HepG2 (cell line): ENCODE measurements around the gene RGS19. TPM values are rescaled to one million over a fixed set of nuclear protein-coding genes. Genes with fewer than 3 reads are reported as not detected.
A peak's percentile ranks its signal among the peaks of the same experiment; 100 is the strongest.

Source experiments
- ATF2 ChIP-seq: sonication (generic); formaldehyde crosslinking; IDR thresholded peaks from 2 replicates; pipeline ENCODE4 v1.4.0; 2020; ENCODE audit warnings: missing genetic modification reagents
- CSRNP1 ChIP-seq: sonication (generic); formaldehyde crosslinking; IDR thresholded peaks from 2 replicates; pipeline ENCODE4 v1.8.1; 2023; ENCODE audit warnings: mild to moderate bottlenecking, missing genetic modification reagents
- EEA1 ChIP-seq: sonication (generic); formaldehyde crosslinking; IDR thresholded peaks from 2 replicates; pipeline ENCODE4 v1.5.1; 2020; ENCODE audit warnings: mild to moderate bottlenecking, missing genetic modification reagents, borderline replicate concordance
- ESRRA ChIP-seq: sonication (generic); formaldehyde crosslinking; IDR thresholded peaks from 2 replicates; pipeline ENCODE4 v1.5.1; 2020; ENCODE audit warnings: mild to moderate bottlenecking, low read depth, missing genetic modification reagents
- ETV6 ChIP-seq: sonication (generic); formaldehyde crosslinking; conservative IDR thresholded peaks from 2 replicates; pipeline ENCODE4 v1.4.0; 2020; ENCODE audit warnings: missing genetic modification reagents
- NFYC ChIP-seq: IDR thresholded peaks from 2 replicates; pipeline ENCODE4 v1.6.1; 2016; ENCODE audit warnings: missing genetic modification reagents, missing compliant biosample characterization
- PAX8 ChIP-seq: sonication (generic); formaldehyde crosslinking; IDR thresholded peaks from 2 replicates; pipeline ENCODE4 v1.8.0; 2022; ENCODE audit warnings: mild to moderate bottlenecking, missing genetic modification reagents, borderline replicate concordance
- POLR2AphosphoS5 ChIP-seq: IDR thresholded peaks from 2 replicates; pipeline ENCODE4 v1.6.1; 2012; ENCODE audit warnings: low read depth, low read length
- REST ChIP-seq, 2 experiments: IDR thresholded peaks; 2 replicates each; pipeline ENCODE4 v1.6.1; 2011 to 2012; ENCODE audit warnings: low read length in 2 of 2, borderline replicate concordance in 1 of 2, low read depth in 1 of 2, mild to moderate bottlenecking in 1 of 2, moderate library complexity in 1 of 2
- SRSF4 ChIP-seq: fragments of 200-400 bp; formaldehyde crosslinking; IDR thresholded peaks from one replicate; pipeline ENCODE4 v1.6.1; 2018; ENCODE audit warnings: mild to moderate bottlenecking, low read depth, low read length, moderate library complexity; ENCODE audit not compliant: poor library complexity, severe bottlenecking
- ZBTB33 ChIP-seq: sonication (generic); formaldehyde crosslinking; IDR thresholded peaks from 2 replicates; pipeline ENCODE4 v1.4.0; 2020; ENCODE audit warnings: missing genetic modification reagents
- ZNF232 ChIP-seq: sonication (generic); formaldehyde crosslinking; IDR thresholded peaks from 2 replicates; pipeline ENCODE4 v1.4.0; 2020; ENCODE audit warnings: missing genetic modification reagents, borderline replicate concordance
- ZNF276 ChIP-seq: sonication (generic); formaldehyde crosslinking; IDR thresholded peaks from 2 replicates; pipeline ENCODE4 v1.4.0; 2020; ENCODE audit warnings: mild to moderate bottlenecking, low read depth, missing genetic modification reagents
- ZNF546 ChIP-seq: sonication (generic); formaldehyde crosslinking; conservative IDR thresholded peaks from 2 replicates; pipeline ENCODE4 v1.8.1; 2023; ENCODE audit warnings: mild to moderate bottlenecking, missing genetic modification reagents
- ZNF691 ChIP-seq: sonication (generic); formaldehyde crosslinking; IDR thresholded peaks from 2 replicates; pipeline ENCODE4 v1.4.0; 2020; ENCODE audit warnings: missing genetic modification reagents, low read depth, mild to moderate bottlenecking, borderline replicate concordance
- ZNF891 ChIP-seq: sonication (generic); formaldehyde crosslinking; IDR thresholded peaks from 2 replicates; pipeline ENCODE4 v1.5.0; 2020; ENCODE audit warnings: mild to moderate bottlenecking, missing genetic modification reagents
- polyA plus RNA-seq, 8 experiments: library from polyadenylated mRNA; depleted of rRNA in 3 of 8; stranded (reverse) in 7 of 8; unstranded in 1 of 8; fragments of >200 nt; fragmentation: Illumina TruSeq in 4 of 8; extraction: Trizol in 4 of 8; gene quantifications; 2 replicates each; pipeline versions ENCODE4 v1.2.1 to v1.2.3, GENCODE V29; 2011 to 2016; ENCODE audit warnings: low read depth in 4 of 8, missing spikeins in 1 of 8, mixed read lengths in 1 of 8; ENCODE audit not compliant: insufficient read depth in 1 of 8
- total RNA-seq, 5 experiments: library from RNA; depleted of rRNA; stranded (reverse); fragments of >200 nt; fragmentation: Illumina TruSeq; extraction: Trizol; gene quantifications; 2 replicates each; pipeline ENCODE4 v1.2.3, GENCODE V29; 2016; ENCODE audit warnings: low read depth in 1 of 5

The RGS19 gene
- total and polyA plus RNA-seq, 2 of the 13 experiments (the other 11 are each of a cell fraction or from before 2014, with no cell fraction given): 10.7 to 11.9 TPM

- TF ChIP-seq REST (IDR thresholded peaks at IDR 0.05; ENCODE audit: borderline replicate concordance in 1 of 2, low read depth in 1 of 2, low read length in 2 of 2) (no peak), EEA1 (CRISPR knock-in tag) (peak; percentile 69; the same call in 1 of the 2 replicates), ZNF546 (0 out of 2 replicates have a peak, but pooled peaks have one; percentile 77), ZNF276 (CRISPR knock-in tag) (peak; percentile 93; the same call in 1 of the 2 replicates), ZNF891 (peak; percentile 99), ESRRA (0 out of 2 replicates have a peak, but pooled peaks have one; percentile 18), ZNF691 (CRISPR knock-in tag) (no peak), ZBTB33 (CRISPR knock-in tag) (no peak), ETV6 (CRISPR knock-in tag) (peak; percentile 50), ZNF232 (CRISPR knock-in tag) (no peak; the same call in 1 of the 2 replicates), SRSF4 (no peak), CSRNP1 (CRISPR knock-in tag) (no peak), ATF2 (CRISPR knock-in tag) (peak; percentile 65), PAX8 (0 out of 2 replicates have a peak, but pooled peaks have one; percentile 59), NFYC (CRISPR knock-in tag) (no peak), POLR2AphosphoS5 (peak; percentile 49)
Observed at GRCh38 chr20:64042054-64042781, 37.1 kb downstream of the RGS19 start (continued).
